Stimulated activated CD4-positive, alpha-beta T cell treated with anti-CD3 and anti-CD28 coated beads, TNF-alpha, amount 100 ng/mL, for 4 hours (primary cell): ENCODE data around the gene GPR3.
"Not testable (repeated sequence)": the region's sequence is repeated elsewhere in the genome, so short reads cannot be mapped to it uniquely, and the experiment has no call there.

Source experiments
- DNase-seq, 3 experiments: peaks; one replicate each; pipeline ENCODE4 v3.0.0-alpha.2; 2020; ENCODE audit warnings: low read depth in 3 of 3

Gene GPR3

GRCh38 chr1:27377760-27378495 lies 14.5 kb upstream of the GPR3 start:
- DNase-seq = no peak

- no peak for DNase-seq
These were observed 12.8 kb upstream of the GPR3 start for GRCh38 chr1:27379564-27380122.

DNA sequence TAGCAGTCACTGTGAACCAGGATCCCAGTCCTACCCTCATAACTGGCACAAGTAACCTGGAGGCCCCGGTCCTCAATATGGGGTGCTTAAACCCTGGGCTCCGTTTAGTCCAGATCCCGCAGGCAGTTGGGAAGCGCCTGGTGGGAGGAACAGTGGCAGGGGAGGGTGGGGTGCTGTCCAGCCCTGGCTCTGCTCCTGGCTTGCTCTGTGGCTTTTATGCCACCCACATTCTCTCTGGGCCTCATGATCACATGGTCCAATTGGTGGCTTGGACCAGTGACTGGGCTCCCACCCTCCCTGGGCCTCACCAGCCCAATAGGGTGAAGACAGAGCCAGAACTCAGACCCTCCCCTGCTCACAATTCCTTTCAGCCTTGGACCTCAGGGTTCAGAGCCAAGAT lies 12.2 kb upstream of the GPR3 start:
- no peak for DNase-seq

GRCh38 chr1:27380766-27381733 lies 11.4 kb upstream of the GPR3 start:
- no peak for DNase-seq

GRCh38 chr1:27381969-27382762 lies 10.3 kb upstream of the GPR3 start:
- DNase-seq = no peak

DNA sequence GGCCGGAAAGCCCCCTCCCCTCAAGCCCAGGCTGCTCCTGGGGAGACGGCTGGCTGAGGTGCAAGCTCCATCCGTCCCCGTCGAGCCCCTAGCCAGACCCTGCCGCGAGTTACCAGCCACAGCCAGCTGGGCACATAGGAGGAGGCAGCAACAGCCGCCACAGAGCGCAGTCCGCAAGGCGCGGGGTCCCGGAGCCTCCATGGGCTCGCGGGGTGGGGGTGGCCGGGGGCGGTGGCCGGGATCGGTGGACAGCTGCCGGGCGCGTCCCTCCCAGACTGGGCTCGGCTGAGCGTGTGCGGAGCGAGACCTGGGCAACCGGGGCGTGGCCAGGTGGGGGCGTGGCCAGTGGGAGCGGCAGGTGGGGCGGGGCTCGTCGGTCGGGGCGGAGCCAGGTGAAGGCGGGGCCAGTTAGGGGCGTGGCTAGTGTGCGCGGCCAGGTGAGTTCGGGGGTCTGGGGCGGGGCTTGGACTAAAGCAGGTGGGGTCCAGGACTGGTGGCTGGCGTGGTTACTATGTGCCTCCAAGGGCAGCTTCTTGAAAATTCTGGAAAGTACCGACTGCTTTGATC lies 9.3 kb upstream of the GPR3 start, which contains the start of gene CD164L2:
Gene CD164L2, minus strand, starts transcription at position 295 of the 567 bp plus-strand sequence. Its CDS starts 94 bp downstream, at position 201.
- DNase-seq = peak in 1 of 3 experiments; percentile 34

DNA sequence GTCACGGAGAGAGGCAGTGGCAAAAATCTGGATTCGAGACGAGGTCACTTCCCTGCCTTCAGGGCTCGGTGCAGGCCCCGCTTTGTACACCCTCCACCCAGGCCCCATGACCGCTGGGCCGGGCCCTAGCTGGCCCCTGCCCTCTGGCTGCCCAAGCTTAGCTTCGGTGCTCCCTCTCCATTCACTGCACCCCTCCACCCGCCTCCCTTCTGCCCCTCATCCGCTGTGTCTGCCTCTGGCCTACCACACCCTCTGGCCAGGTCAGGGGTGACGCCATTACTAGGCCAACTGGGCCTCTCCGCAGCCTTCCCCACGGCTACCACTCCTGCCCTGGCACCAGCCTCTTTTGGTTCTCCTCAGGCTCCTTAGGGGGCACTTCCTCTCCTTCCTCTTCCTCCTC lies 8.8 kb upstream of the GPR3 start:
- DNase-seq = no peak

DNA sequence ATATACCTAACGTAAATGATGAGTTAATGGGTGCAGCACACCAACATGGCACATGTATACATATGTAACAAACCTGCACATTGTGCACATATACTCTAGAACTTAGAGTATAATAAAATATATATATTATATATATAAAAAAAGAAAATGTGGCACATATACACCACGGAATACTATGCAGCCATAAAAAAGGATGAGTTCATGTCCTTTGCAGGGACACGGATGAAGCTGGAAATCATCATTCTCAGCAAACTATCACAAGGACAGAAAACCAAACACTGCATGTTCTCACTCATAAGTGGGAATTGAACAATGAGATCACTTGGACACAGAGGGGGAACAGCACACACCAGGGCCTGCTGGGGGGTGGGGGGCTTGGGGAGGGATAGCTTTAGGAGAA lies 7.6 kb upstream of the GPR3 start:
- DNase-seq = not testable (repeated sequence)

GRCh38 chr1:27388337-27389005 lies 4.0 kb upstream of the GPR3 start:
- DNase-seq = peak; percentile 56 to 64 (median 60)

GRCh38 chr1:27391511-27392095 lies 819 bp upstream of the GPR3 start:
- DNase-seq = no peak

DNA sequence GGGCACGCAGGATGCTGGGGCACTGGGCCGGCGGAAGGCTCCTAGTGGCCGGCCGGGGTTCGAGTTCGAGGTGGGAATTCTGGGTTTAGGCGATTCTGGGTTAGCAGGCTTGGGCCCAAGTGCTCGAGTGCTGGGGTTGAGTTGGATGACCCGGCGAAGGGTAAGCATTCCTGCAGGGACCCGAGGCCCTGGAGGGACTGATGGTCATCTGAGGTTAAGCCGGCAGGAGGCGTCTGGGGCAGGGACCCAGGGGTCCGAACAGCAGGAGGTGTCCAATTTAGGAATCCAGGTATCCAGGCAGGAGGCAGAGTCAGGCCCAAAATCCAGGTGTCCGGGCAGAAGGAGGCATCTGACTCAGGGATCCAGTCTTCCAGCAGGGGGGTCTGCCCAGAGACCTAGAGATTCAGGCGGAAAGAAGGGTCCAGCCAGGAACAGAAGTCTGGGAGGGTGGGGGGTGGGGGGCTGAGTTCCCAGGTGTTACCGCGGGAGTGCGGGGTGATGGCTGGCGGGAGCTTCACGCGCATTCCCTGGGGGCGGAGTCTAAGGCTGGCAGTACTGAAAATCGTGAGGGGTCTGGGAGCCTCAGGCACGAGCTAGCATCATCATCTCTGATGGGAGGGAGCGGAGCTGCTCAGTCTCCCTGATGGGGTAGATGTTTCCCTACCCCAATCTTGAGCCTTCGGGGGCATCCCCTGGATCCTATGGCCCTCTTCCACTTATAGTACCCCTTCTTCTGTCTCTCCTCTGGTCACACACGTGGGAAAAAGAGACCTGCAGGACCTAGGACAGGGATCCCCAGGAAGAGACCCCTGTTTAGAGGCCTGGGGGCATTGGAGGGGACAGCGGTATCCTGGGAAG lies 585 bp downstream of the GPR3 start:
- no peak for DNase-seq

- no peak for DNase-seq
These were observed 1.3 kb downstream of the GPR3 start for GRCh38 chr1:27393641-27394281.

DNA sequence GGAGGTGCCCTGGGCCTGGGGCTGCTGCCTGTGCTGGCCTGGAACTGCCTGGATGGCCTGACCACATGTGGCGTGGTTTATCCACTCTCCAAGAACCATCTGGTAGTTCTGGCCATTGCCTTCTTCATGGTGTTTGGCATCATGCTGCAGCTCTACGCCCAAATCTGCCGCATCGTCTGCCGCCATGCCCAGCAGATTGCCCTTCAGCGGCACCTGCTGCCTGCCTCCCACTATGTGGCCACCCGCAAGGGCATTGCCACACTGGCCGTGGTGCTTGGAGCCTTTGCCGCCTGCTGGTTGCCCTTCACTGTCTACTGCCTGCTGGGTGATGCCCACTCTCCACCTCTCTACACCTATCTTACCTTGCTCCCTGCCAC lies 1.8 kb downstream of the GPR3 start:
- no peak for DNase-seq

DNA sequence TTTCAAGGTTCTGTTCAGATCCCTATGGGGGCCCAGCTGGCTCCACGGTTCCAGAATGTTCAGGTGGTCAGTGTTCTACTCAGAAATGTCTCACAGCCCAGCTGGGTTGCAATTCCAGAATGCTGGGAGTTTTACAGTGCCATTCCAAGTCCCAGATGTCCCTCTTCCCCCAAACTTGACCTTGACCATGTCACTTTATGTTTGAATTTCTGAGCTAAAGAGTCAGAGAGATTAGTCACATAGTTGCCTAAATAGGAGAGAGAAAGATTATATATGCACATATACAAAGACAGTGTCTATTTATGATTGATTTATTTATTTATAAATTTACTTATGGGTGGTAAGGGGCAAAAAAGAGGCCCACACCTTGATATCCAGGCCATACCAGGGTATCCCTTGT lies 2.5 kb downstream of the GPR3 start:
- DNase-seq = no peak

DNA sequence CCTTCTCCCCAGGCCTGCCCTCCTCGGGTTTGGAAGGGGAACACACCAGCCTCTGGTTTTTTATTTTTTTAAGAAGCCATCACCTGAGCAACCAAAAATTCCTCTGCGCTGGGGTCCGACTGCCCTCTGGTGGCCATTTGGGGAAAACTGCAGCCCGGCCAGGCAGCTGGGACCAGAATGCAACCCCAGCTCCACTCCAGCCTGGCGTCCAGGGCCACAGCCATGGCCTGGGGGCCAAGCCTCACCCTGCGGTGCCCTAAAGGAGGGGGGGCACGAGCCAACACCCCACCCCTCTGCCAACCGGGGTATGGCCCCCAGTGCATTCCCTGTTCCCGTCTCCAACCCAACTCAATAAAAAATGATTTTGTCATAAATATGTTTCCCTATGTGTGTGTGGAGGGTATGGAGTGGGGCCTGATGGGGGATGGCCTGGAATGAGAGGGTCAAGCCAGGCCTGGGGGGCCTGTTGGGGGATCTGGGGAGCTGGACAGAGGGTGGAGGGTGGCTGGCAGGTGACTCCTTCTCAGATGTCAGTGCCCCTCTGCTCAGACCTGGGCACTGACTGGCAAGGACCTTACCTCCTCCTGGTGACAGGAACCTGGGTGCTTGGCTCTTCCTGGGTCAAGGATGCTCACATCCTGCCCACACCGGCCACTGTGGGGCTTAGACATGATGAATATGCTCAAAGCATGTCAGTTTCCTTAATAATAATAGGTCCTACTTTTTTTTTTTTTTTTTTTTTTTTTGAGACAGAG lies 3.2 kb downstream of the GPR3 start:
- DNase-seq = peak; percentile 54 to 67 (median 64)

GRCh38 chr1:27397110-27397509 lies 4.7 kb downstream of the GPR3 start:
- DNase-seq = no peak

DNA sequence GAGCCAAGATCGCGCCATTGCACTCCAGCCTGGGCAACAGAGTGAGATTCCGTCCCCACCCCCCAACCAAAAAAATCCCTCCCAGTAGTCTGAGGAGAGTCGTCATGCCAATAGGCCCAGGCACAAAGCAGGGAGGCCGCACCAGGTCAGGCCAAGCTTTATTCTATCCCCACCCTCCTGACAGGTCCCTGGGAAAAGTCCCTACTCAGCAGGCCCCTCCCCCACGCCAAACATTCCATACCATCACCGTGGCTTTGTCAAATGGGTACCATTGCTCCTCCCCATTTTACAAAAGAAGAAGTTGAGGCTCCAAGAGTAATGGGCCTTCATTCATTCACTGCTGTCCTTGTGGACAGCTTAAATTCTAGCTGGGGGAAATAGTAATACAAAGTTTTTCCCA lies 5.3 kb downstream of the GPR3 start:
- DNase-seq = no peak
